Glomerular endothelial cell (primary cell): Measurements from ENCODE around the gene FAHD2B. TPM values are rescaled to one million over a fixed set of nuclear protein-coding genes. Genes with fewer than 3 reads are reported as not detected.
"Not testable (repeated sequence)": the region's sequence is repeated elsewhere in the genome, so short reads cannot be mapped to it uniquely, and the experiment has no call there.

ENCODE experiments used
- DNase-seq: peaks from one replicate; pipeline ENCODE4 v3.0.0-alpha.2; 2011; ENCODE audit warnings: low read depth, low spot score; ENCODE audit errors: extremely low read depth
- total RNA-seq: library from RNA; depleted of rRNA; stranded (reverse); fragments of >200 nt; gene quantifications from 2 replicates; pipeline ENCODE4 v1.2.3, GENCODE V29; 2015

FAHD2B gene, protein sequence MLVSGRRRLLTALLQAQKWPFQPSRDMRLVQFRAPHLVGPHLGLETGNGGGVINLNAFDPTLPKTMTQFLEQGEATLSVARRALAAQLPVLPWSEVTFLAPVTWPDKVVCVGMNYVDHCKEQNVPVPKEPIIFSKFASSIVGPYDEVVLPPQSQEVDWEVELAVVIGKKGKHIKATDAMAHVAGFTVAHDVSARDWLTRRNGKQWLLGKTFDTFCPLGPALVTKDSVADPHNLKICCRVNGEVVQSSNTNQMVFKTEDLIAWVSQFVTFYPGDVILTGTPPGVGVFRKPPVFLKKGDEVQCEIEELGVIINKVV
- total RNA-seq, result 3.6 and 13.4 TPM in 2 replicates

DNA sequence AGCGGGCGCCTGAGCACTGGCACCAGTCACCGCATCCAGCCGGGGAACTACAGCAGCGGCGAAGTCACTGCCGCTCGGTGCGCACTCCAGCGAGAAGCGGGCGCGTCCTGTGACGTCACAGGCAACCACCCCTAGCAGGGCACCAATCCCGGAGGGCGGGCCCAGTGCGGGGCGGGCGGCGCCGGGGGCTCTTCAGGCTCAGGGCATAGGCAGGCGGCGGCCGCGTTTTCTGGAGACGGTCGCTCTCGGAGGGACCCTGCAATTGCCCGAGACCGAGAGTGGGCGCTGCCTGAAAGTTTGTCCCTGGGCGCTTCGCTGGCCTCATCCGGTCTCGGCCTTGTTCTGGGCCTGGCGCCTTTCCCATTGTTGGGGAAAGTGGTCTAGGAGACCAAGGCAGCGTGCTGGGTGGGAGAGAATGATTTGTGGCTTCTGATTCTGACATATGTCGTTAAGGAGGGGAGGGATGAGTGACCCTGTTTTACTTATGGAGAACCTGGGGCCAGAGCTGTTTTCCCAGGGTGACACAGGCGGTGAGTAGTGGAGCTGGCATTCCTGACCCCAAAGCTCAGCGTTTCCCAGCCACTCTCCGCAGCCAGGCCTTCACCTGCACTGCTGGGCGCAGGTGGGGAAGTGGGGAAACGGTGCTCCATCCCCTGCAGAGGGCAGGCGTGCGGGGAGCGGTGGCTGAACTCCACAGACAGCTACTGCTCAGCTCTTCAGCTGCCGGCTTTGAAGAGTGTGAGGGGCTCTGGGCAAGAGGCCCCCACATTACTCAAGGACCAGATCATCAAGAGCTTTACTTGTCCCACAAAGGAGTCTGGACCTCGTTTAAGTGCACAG is at the start of gene FAHD2B:
Gene FAHD2B, minus strand, starts transcription at position 111 of the 840 bp plus-strand sequence. CDS start 3,176 bp downstream, outside the sequence.
- not testable (repeated sequence) for DNase-seq

DNA sequence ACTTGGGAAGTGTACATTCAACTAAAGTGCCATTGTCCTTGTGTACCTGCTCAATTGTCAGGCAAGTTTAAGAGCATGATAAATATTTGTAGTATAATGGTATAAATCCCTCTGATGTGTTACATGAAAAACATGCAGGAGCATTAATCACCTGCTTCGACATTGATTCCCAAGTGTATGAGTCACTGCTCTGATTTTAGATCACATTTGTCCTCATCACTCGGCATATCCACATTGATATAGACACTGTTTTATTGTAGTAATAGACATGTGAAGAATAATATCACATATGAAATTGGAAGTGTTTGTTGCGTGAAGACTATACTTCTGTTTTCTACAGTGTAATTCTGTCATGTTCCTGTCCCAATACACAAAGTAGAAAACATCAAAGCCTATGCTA is 49.3 kb upstream of the FAHD2B start:
- DNase-seq, result not testable (repeated sequence)

DNA sequence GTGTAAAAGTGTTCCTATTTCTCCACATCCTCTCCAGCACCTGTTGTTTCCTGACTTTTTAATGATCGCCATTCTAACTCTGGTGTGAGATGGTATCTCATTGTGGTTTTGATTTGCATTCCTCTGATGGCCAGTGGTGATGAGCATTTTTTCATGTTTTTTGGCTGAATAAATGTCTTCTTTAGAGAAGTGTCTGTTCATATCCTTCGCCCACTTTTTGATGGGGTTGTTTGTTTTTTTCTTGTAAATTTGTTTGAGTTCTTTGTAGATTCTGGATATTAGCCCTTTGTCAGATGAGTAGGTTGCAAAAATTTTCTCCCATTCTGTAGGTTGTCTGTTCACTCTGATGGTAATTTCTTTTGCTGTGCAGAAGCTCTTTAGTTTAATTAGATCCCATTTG is 34.4 kb upstream of the FAHD2B start:
- DNase-seq, result not testable (repeated sequence)

DNA sequence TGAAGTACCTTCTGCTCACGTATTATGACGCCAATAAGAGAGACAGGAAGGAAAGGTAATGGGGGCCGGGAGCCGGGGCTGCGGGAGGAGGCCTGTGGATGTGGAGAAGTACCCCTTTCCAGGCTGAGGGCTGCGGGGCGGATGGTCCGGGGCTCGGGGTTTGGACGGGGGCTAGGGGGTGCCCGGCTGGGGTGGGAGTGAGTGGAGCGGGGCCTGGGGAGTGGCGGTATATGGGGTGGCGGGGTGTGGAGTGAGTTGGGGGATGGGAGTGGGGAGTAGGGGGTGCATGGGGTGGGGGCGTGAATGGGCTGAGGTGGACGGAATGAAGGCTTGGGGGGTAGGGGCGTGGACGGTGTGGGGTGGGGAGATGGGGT is 19.2 kb upstream of the FAHD2B start:
- DNase-seq, result not testable (repeated sequence)

DNA sequence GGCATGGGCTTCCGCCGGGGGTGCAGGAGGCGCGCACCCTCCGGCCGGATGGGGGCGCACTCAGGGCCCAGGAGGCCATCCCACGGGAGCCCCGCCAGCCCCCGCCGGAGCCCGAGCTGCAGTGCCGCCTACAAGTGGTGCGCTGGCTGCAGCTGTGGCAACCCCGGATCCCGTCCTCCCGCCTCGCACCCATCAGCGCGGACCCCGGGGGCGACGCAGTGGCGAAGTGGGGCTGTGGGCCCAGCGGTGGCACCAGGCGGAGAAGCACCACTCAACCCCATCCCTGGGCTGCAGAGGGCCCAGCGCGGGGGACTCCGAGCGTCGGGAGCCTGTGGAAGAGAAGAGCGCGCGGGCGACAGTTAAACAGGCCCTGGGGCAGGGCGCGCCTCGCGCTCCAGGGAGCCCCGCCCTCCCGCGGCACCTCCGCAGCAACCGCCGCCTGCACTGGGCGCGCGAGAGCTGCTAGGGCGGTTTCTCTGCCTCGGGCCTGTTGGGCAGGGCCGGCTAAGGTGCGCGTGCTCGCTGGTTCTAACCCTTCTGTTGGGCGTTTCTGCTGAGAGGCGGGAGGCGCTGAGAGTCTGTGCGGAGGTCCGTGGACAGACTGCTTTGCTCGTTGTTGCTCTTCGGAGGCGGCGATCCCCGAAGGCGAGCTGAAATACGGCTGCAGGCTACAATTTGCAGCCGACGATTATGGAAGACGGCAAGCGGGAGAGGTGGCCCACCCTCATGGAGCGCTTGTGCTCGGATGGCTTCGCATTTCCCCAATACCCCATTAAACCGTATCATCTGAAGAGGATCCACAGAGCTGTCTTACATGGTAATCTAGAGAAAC is 18.6 kb upstream of the FAHD2B start, which contains the start of gene ANKRD36:
Gene ANKRD36, plus strand, starts transcription at position 104 of the 832 bp plus-strand sequence. Its CDS starts 587 bp downstream, at position 691.
- DNase-seq, result not testable (repeated sequence)

DNA sequence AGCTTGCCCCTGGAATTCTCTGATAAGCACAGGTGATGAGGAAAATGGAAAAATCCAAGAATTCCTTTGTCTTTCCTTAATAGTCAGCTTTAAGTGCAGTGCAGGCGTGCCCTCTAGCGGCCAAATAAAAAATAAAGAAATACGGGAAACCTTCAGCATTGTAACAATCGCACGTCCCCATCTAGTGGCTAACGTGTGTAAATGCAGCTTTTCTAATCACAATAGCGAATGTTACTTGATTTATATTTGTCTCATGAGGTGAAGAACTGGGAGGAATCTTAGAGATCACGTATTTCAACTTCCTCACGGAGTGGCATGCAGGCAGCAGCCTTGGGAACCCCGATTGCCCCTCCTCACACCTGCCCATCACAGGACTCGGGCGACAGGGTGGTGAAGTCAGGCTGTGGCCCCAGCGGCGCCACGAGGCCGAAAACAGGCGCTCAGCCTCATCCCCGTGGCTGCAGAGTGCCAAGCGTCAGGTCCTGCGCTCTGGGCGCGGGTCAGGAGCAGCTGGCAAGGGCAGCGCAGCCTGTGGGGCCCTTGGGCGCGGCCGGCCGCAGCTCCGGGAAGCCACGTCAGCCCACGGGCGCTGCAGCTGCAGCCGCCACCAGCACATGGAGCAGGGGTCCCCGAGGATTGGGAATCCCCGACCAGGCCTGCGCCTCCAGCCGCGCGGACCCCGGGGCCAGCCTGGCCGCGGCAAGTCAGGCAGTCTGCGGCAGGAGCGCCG is 17.8 kb upstream of the FAHD2B start:
- not testable (repeated sequence) for DNase-seq

DNA sequence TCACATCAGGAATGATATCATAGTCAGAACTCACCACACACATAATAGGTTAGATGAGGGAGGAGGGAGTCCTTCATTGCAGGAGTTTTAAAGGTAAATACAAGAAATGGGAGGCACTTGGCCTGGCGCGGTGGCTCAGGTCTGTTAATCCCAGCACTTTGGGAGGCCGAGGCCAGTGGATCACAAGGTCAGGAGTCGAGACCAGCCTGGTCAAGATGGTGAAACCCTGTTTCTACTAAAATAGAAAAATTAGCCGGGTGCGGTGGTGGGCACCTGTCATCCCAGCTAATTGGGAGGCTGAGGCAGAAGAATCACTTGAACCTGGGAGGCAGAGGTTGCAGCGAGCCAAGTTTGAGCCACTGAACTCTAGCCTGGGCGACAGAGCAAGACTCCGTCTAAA is 16.6 kb upstream of the FAHD2B start:
- not testable (repeated sequence) for DNase-seq

DNA sequence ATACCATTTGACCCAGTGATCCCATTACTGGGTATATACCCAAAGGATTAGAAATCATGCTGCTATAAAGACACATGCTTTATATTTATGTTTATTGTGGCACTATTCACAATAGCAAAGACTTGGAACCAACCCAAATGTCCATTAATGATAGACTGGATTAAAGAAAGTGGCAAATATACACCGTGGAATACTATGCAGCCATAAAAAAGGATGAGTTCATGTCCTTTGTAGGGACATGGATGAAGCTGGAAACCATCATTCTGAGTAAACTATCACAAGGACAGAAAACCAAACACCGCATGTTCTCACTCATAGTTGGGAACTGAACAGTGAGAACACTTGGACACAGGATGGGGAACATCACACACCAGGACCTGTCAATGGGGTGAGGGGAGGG is 12.2 kb upstream of the FAHD2B start:
- DNase-seq, result not testable (repeated sequence)

DNA sequence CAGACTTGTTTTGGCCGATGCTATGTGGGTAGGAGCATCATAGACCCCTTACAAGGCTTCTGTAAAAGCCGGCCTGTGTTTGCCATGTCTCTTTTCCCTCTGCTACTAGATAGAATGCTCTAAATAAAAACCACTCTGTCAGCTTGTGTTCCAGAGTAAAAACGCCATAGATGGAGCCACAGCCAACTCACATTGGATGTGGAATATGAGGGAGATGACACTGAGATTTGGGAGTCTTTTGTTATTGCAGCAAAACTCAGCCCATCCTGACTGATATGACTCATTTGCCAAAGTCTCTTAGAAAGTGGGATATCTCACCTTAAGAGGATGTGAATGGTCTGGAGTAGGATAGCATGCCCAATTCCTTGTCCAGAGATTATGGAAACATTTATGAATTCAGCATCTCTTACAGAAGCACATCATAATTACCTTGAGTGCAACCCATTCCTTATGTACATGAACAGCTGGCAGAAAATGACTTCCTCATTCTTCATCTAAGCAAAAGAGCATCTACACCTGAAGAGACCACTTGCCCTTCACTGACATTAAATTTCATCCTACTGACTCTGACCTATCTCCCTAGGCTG is 4.2 kb upstream of the FAHD2B start:
- not testable (repeated sequence) for DNase-seq

DNA sequence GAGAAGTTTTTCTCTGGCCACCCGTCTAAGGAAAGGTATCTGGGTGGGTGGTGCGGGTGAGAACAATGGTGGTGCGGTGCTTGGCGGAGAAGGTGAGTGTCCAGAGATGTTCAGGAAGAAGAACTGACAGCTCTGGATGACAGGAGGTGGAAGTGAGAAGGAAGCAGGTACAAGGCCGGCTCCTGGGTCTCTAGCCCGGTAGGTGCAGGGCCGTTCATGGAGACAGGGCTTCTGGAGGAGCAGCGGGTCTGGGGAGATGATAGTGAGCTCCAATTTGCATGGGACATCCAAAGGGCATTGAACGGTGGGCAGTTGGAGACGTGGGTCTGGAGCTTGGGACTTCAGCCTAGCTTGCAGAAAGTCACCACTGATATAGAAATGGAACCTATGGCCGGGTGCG is 979 bp upstream of the FAHD2B start:
- DNase-seq, result no peak

DNA sequence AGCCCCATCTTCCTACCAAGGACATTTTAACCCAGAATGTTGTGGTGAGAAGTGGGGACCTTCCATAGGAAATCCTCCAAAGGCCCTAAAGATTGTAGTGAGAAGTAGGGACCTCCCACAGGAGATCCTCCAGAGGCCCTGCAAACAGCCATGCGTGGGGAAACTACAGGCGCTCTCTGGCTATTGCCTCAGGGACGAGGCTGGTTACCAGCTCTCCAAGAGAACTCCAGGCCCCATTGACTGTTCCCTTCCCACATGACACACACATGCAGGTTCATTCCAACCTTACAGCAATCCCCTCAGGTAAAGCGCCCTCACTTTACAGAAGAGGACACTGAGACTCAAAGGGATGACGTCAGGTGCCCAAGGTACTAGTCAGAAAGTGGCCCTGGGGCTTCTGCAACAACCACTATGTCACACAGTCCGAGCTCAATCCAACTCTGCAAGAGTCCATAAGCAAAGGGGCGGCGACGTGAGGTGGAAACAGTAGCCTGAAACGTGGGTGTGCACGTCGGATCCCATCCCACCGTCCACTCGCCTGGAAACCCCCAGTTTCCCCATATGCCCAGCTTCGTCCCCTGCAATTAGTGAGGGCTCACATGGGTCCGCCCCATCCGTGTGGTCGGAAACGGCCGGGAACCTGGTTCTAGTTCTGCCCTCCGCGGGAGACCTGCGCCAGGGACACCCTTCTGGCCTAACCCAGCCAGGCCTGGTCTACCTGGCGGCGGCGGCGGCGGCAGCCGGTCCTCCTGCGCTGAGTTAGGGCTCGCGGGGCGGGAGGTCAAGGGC is 505 bp downstream of the FAHD2B start:
- not testable (repeated sequence) for DNase-seq

DNA sequence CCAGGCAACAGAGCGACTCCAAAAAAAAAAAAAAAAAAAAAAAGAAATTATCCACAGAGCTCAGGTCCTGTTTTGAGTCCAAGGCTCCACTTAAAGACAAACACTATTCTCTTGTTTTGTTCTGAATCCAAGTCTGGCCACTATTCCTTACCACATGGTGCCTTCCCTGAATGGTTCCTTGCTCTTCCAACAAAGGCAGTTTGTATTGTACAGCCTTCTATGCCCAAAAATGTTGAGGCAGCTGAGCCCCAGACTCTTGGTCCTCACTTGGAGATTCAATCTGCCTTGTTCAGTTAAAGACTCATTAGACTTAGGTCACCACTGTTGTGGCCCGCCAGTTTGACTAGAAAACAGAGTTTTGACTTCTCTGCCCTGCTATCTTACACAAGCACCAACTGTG is 1.7 kb downstream of the FAHD2B start:
- not testable (repeated sequence) for DNase-seq

DNA sequence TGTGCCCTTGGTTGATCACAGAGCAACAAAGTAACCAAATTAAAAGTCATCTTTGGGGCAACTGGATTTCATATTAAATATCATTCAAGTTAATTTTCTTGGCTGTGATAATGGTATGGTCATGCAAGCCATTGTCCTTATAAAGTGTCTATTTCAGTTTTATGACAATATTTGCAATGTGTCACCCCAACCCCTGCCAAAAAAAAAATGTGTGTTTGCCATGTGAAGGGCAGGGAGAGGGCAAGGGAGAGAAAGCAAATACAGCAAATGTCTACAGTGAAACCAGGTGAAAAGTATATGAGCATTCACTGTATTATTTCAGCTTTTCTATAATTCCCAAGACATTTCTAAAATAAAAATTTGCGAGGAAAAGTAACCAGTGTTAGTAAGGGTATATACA is 6.0 kb downstream of the FAHD2B start:
- not testable (repeated sequence) for DNase-seq

DNA sequence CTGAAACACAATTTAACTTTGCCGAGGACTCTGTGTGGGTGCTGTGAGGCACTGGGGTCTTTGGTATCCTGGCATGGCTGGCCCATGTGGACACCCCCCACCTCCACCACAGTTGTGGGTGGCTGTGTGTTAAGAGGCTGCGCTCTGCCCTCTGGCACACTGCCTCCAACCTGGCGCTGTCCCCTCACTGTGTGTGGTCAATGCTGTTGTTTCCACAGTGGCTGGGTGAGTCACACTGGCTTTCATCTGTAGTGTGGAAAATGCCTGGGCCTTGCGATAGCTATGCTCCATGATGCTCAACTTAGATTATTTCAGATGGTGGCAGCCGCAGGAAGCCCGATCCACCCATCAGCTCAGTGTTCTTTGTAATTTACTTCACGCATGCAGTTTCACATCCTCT is 9.6 kb downstream of the FAHD2B start:
- DNase-seq, result not testable (repeated sequence)

DNA sequence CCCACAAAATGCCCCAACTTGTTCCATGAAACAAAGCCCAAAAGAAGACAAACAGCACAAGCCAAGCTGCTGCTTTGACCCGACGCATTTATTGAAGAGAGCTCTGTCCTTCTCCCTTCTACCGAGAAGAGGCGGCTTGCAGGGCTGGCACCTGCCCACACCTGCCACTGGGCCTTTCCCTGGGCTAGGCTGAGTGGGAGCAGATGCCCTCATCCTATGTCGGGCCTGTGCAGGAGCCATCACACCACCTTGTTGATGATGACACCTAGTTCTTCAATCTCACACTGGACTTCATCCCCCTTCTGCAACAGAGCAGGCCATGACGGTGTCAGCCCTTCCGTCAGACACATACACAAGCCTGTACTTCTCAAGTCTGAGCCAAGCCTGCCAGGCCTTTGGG is 11.2 kb downstream of the FAHD2B start:
- not testable (repeated sequence) for DNase-seq

DNA sequence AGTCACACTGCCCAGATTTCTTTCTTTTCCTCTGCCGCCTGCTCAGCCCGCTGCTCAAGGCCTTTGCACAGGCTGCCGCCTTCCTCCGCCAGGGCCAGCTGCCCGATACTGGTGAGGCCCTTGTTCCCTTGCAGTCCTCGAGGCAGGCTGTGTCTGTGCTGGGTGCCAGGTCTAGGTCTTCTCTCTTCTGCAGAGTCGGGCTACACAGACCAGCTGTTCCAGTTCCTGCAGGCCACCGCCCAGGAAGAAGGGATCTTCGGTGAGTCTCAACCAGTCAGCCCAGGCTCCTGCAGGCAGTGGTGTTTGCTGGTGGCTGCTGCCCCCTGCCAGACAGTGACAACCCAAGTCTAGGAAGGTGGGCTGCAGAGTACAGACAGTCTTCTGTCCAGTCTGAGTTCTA is 12.5 kb downstream of the FAHD2B start:
- DNase-seq, result not testable (repeated sequence)

DNA sequence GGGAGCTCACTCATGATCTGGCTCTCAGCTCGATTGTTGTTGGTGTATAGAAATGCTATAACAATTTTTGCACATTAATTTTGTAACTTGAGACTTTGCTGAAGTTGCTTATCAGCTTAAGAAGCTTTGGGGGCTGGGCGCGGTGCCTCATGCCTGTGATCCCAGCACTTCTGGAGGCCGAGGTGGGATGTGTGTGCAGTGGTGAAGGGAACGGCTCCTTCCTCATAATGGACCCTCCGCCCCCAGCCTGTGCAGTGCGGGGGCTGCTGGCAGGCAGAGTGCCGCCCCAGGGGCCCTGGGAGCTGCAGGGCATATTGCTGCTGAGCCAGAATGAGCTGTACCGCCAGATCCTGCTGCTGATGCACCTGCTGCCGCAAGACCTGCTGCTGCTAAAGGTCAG is 13.8 kb downstream of the FAHD2B start:
- not testable (repeated sequence) for DNase-seq

DNA sequence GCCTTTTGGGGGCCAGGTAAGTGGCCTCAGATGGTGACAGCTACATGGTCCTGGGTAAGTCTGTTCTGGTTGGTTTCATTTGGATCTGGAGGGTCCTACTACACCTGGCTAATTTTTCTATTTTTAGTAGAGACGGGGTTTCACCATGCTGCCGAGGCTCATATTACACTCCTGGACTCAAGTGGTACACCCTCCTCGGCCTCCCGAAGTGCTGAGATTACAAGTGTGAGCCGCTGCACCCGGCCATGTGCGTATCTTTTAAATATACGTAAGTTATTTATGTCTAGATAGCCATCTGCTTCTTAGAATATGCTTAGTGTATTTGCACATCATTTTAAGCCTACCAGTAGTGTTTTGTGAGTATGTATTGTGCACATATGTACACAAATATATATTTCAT is 17.5 kb downstream of the FAHD2B start:
- DNase-seq, result not testable (repeated sequence)

DNA sequence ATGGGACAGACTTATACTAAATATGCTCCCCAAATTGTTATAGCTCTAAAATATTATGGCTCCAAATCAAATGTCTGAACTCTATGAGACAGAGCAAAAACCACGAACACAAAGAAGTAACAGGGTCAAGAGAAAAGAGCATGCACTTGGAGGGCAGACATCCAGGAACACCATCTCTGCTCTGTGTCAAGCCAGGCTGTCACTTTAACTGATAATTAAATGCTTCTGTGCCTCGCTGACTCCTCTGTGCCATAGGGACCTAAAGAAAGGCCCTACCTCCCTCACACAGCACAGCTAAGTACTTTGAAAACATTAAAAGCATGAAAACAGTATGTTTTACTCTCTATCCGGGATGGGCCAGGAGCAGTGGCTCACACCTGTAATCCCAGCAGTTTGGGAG is 23.8 kb downstream of the FAHD2B start:
- not testable (repeated sequence) for DNase-seq
